HepG2 (cell line): ENCODE data around the gene A2ML1.

Experiments
- JUNB ChIP-seq: sonication (generic); formaldehyde crosslinking; IDR thresholded peaks from 2 replicates; pipeline ENCODE4 v1.8.0; 2022; ENCODE audit warnings: missing genetic modification reagents, mild to moderate bottlenecking, borderline replicate concordance
- STAT5B ChIP-seq: sonication (generic); formaldehyde crosslinking; IDR thresholded peaks from 2 replicates; pipeline ENCODE4 v1.4.0; 2020; ENCODE audit warnings: missing genetic modification reagents
- TBL1XR1 ChIP-seq: fragments of 150-350 bp; IDR thresholded peaks from 2 replicates; pipeline ENCODE4 v1.6.1; 2014; ENCODE audit warnings: borderline replicate concordance, low read length; ENCODE audit not compliant: partially characterized antibody
- ZNF749 ChIP-seq: sonication (generic); formaldehyde crosslinking; IDR thresholded peaks from 2 replicates; pipeline ENCODE4 v1.8.0; 2022; ENCODE audit warnings: mild to moderate bottlenecking, missing genetic modification reagents, moderate library complexity, borderline replicate concordance
- ZSCAN29 ChIP-seq: sonication (generic); formaldehyde crosslinking; conservative IDR thresholded peaks from 2 replicates; pipeline ENCODE4 v1.4.0; 2020; ENCODE audit warnings: mild to moderate bottlenecking, missing genetic modification reagents
- TF ChIP-seq, protein P1 (sequence below): sonication (generic); formaldehyde crosslinking; IDR thresholded peaks from 2 replicates; pipeline ENCODE4 v1.8.1; 2022; ENCODE audit warnings: low read depth, mild to moderate bottlenecking, missing genetic modification reagents
- TF ChIP-seq, protein P2 (sequence below): sonication (generic); formaldehyde crosslinking; IDR thresholded peaks from 2 replicates; pipeline ENCODE4 v1.8.0; 2022; ENCODE audit warnings: mild to moderate bottlenecking, missing genetic modification reagents, borderline replicate concordance
- TF ChIP-seq, protein P3 (sequence below): sonication (generic); formaldehyde crosslinking; IDR thresholded peaks from 2 replicates; pipeline ENCODE4 v1.4.0; 2020; ENCODE audit warnings: missing genetic modification reagents
- TF ChIP-seq, protein P4 (sequence below): sonication (generic); formaldehyde crosslinking; IDR thresholded peaks from 2 replicates; pipeline ENCODE4 v1.5.0; 2020; ENCODE audit warnings: mild to moderate bottlenecking, missing genetic modification reagents, moderate library complexity

DNA sequence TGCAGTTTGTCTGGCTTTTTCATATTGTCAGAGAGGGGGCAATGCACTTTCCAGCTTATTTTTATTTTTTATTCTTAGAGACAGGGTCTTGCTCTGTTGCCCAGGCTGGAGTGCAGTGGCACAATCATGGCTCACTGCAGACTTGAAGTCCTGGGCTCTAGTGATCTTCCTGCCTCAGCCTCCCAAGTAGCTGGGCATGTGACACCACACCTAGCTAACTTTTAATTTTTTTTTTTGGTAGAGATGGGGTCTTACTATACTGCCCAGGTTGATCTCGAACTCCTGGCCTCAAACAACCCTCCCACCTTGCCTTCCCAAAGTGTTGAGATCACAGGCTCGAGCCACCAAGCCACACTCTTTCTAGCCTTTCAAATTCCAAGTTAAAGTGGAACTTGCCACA, 3.9 kb upstream of the A2ML1 start:
- no peak for TF ChIP-seq ZNF749
- no peak for TF ChIP-seq JUNB (CRISPR knock-in tag)
- TF ChIP-seq ZSCAN29 (CRISPR knock-in tag): no peak
- no peak for TF ChIP-seq STAT5B (CRISPR knock-in tag)
- TF ChIP-seq, protein P1, sequence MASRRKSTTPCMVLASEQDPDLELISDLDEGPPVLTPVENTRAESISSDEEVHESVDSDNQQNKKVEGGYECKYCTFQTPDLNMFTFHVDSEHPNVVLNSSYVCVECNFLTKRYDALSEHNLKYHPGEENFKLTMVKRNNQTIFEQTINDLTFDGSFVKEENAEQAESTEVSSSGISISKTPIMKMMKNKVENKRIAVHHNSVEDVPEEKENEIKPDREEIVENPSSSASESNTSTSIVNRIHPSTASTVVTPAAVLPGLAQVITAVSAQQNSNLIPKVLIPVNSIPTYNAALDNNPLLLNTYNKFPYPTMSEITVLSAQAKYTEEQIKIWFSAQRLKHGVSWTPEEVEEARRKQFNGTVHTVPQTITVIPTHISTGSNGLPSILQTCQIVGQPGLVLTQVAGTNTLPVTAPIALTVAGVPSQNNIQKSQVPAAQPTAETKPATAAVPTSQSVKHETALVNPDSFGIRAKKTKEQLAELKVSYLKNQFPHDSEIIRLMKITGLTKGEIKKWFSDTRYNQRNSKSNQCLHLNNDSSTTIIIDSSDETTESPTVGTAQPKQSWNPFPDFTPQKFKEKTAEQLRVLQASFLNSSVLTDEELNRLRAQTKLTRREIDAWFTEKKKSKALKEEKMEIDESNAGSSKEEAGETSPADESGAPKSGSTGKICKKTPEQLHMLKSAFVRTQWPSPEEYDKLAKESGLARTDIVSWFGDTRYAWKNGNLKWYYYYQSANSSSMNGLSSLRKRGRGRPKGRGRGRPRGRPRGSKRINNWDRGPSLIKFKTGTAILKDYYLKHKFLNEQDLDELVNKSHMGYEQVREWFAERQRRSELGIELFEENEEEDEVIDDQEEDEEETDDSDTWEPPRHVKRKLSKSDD: no peak
- TF ChIP-seq, protein P2, sequence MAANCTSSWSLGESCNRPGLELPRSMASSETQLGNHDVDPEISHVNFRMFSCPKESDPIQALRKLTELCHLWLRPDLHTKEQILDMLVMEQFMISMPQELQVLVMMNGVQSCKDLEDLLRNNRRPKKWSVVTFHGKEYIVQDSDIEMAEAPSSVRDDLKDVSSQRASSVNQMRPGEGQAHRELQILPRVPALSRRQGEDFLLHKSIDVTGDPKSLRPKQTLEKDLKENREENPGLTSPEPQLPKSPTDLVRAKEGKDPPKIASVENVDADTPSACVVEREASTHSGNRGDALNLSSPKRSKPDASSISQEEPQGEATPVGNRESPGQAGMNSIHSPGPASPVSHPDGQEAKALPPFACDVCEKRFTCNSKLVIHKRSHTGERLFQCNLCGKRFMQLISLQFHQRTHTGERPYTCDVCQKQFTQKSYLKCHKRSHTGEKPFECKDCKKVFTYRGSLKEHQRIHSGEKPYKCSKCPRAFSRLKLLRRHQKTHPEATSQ (CRISPR knock-in tag): no peak
- TF ChIP-seq, protein P3, sequence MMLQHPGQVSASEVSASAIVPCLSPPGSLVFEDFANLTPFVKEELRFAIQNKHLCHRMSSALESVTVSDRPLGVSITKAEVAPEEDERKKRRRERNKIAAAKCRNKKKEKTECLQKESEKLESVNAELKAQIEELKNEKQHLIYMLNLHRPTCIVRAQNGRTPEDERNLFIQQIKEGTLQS (CRISPR knock-in tag): no peak
- TF ChIP-seq TBL1XR1: no peak
- TF ChIP-seq, protein P4, sequence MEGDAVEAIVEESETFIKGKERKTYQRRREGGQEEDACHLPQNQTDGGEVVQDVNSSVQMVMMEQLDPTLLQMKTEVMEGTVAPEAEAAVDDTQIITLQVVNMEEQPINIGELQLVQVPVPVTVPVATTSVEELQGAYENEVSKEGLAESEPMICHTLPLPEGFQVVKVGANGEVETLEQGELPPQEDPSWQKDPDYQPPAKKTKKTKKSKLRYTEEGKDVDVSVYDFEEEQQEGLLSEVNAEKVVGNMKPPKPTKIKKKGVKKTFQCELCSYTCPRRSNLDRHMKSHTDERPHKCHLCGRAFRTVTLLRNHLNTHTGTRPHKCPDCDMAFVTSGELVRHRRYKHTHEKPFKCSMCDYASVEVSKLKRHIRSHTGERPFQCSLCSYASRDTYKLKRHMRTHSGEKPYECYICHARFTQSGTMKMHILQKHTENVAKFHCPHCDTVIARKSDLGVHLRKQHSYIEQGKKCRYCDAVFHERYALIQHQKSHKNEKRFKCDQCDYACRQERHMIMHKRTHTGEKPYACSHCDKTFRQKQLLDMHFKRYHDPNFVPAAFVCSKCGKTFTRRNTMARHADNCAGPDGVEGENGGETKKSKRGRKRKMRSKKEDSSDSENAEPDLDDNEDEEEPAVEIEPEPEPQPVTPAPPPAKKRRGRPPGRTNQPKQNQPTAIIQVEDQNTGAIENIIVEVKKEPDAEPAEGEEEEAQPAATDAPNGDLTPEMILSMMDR (CRISPR knock-in tag): no peak
